Activated CD8-positive, alpha-beta memory T cell treated with anti-CD3 and anti-CD28 coated beads, Interleukin-2, amount 50 U/mL, for 48 hours (primary cell): ENCODE results near the gene DMP1.

Experiments used
- DNase-seq: peaks from one replicate; pipeline ENCODE4 v3.0.0-alpha.2; 2020

DMP1 gene

DNA sequence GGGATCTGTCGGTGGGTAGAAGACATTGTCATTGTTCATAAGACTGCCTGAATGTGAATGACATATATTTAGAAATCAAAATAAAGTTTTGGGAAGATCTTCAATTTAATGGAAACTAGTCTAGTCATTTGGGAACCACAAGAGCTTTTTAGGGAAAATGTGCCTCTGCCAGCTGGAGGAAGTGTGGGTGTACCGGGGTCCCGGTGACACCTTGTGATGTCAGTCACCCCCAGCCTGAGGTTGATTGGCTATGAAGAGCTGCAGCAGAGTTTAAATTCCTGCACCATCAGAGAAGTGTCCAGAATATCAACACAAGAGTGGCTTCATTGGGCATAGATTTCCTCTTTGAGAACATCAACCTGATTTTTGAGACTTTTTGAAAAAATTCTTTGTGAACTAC lies at the start of gene DMP1:
TSS of gene DMP1 (plus strand) at position 301 of the 400 bp plus-strand sequence. CDS start 6,213 bp downstream, outside the sequence.
- DNase-seq: no peak

- DNase-seq: no peak
These were observed 48.7 kb upstream of the DMP1 start for GRCh38 chr4:87601361-87601760.

GRCh38 chr4:87608229-87608628 lies 41.9 kb upstream of the DMP1 start, which contains the start of gene DSPP:
TSS of gene DSPP (plus strand) at chr4:87608529. CDS start at chr4:87610909, 2,380 bp downstream.
- DNase-seq: no peak

GRCh38 chr4:87614292-87614890 lies 35.7 kb upstream of the DMP1 start:
- DNase-seq: no peak

DNA sequence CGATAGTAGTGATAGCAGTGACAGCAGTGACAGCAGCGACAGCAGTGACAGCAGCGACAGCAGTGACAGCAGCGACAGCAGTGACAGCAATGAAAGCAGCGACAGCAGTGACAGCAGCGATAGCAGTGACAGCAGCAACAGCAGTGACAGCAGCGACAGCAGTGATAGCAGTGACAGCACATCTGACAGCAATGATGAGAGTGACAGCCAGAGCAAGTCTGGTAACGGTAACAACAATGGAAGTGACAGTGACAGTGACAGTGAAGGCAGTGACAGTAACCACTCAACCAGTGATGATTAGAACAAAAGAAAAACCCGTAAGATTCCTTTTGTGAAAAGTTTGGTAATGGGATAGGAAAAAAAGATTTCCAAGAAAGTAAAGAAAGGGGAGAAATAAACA lies 33.8 kb upstream of the DMP1 start:
- no peak for DNase-seq

DNA sequence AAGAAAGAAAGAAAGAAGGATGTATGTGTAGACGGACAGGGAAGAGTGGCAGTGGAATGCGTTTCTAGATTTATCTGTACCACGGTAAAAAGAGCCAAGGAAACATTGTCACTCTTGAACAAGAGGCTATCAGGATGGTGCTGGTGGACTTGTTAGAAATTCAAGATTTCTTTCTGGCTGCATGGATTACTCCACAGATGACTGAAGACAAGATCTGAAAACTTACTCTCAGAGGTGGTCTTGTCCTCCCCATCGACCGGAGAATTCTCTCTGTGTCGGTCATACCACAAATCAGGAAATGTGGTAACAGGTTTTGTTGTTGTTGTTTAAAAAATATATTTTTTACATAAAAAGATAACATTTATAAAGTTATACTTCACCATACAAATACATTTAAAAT lies 30.0 kb upstream of the DMP1 start:
- no peak for DNase-seq

DNA sequence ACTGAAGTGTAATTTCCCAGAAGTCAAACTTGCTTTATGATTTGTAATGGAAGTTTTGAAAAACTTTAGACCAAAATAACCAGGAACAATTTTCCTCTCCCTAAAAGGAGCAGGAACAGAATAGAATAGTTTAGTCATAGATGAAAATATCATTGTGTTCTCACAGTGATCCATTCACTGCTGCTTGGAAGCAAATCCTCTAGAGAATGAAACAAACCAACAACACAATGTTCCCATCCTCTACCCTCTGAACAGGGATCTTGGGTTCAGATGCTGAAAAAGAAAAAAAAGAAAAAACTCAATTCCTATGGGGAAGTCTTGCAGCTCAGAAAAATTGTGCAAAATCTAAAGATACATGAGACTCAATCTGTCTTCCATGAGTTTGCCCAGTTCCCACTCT lies 29.6 kb upstream of the DMP1 start:
- DNase-seq: no peak

GRCh38 chr4:87622303-87622702 lies 27.8 kb upstream of the DMP1 start:
- no peak for DNase-seq

GRCh38 chr4:87624698-87625097 lies 25.4 kb upstream of the DMP1 start:
- no peak for DNase-seq

DNA sequence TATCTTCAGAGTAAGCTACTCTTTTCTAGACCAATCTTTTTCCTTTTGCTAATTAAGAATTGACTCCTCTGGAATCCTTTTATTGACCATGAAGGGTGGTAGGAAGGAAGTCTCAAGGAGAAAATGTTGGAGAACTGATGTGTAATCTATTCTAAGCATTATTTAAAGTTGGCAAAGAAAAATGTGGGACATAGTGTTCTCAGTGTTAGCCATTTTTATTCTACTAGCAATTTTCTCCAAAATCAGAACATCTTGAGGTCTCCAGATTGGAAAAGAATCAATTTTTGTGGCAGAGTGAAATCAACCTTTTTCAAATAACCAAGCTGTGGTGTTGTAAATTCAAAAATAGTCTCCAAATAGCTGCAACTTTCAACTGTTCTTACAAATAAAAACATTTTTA lies 18.4 kb upstream of the DMP1 start:
- DNase-seq: no peak

- no peak for DNase-seq
These were observed 17.6 kb upstream of the DMP1 start for GRCh38 chr4:87632469-87632868.

DNA sequence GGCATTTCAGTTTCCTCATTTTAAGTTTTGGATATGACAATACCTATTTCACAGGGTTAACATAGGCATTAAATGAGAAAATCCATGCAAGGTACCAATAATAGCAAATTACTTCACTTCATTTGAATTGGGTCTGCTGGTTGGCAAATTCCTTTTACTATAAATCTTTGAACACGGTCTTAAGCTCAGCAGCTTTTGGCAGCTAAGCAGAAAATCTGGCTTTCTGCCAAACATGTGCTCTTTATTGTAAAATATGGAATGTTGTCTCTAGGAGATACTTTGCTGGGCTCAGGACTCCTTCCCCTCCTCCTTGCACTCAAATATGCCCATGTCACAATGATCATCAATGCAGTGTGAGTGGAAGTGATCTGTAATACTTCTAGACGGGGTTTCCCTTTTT lies 16.8 kb upstream of the DMP1 start:
- DNase-seq: no peak

GRCh38 chr4:87644286-87644685 lies 5.8 kb upstream of the DMP1 start:
- no peak for DNase-seq

- DNase-seq: no peak
These were observed 858 bp downstream of the DMP1 start for GRCh38 chr4:87650938-87651337.

DNA sequence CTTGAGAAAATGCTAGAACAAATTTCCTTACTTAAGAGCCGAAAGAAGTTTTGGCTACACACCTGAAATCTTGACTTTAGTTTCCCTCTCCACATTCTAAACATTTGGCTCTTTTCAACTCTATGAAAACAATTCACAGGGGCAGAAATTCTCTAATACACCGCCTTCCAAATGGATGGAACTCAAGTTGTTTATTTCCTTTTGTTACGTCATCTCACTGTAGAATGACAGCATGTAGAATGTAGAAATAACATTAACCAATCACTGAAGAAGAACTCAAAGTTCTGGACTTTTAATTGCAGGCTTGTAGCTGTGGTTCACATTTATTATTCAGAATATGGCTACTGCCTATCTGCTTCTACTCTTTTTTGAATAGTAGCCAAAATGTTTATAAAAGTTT lies 1.9 kb downstream of the DMP1 start:
- no peak for DNase-seq

GRCh38 chr4:87654487-87655044 lies 4.5 kb downstream of the DMP1 start:
- no peak for DNase-seq

DNA sequence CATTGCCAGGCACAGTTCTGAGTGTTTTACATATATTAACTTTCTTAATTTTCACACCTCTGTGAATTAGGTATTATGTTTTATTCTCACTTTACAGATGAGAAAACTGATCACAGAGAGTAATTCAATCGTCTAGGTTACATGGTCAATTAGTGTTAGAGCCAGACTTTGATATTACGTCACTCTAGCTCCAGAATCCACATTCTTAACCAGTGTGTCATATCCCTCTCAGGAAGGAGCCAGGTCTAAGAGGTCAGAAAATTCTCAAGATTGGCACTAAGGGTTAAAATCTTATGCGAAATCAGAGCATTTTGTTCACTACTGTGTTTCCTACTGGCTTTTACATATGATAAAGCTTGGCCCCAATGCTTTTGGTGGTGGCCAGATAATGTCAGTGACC lies 7.4 kb downstream of the DMP1 start:
- no peak for DNase-seq

GRCh38 chr4:87659247-87659931 lies 9.3 kb downstream of the DMP1 start:
- no peak for DNase-seq

DNA sequence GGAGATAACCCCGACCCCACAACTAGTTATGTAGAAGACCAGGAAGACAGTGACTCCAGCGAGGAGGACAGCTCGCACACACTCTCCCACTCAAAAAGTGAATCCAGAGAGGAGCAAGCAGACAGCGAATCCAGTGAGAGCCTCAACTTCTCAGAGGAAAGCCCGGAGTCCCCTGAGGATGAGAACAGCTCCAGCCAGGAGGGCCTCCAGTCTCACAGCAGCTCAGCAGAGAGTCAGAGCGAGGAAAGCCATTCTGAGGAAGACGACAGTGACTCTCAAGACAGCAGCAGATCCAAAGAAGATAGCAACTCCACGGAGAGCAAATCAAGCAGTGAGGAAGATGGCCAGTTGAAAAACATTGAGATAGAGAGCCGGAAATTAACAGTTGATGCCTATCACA lies 12.8 kb downstream of the DMP1 start:
- DNase-seq: no peak

DNA sequence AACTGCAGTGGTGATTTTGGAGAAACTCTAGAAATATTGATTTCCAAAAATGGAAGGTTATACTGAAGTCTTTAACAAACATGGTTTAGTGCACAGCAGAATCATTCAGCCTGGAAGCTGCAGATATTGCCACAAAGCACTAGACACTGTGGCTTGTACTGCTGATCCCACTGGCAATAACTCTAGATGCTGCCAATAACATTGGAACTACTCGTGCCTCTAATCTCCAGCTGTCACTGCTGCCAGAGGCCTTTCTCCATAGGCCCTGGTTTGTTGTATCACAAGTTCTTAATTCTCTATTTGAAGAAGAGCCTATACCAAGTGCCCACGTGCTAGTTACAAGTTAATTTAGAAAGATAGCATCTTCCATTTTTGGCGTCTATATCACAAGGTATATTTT lies 19.3 kb downstream of the DMP1 start:
- no peak for DNase-seq

- DNase-seq: no peak
These were observed 27.7 kb downstream of the DMP1 start for GRCh38 chr4:87677731-87678130.

DNA sequence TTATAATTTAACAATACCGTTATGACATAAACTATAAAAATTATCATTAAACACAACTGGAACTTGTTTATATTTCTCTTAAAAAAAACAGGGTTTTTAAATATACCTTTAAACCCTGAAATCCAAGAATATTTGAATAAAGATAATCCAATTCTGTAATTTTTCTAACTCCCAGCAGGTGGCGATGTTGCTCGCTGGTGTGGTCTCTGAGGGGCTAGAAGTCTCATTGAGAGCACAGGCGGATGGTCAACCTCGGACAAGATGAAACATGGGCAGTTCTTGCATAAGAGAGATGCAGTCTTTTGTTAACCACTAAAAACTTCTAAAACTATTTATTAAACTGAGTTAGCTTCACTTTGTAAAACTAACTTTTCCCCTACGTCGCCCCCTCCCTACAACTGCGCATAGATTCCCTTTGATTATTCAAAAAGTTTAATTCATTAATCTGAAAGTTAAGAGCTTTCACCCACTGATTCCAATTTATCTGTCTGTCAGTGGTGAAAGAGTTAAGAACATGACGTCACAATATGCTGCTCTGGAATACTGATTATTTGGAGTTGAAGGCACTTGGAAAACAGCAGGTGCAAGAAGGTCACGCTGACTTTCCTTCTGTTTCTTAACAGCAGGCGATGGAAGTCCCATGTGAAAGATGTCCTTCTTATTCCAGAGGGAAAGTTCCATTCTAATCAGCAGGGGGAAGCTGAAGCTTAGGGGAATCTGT lies 29.5 kb downstream of the DMP1 start:
- peak; percentile 69 for DNase-seq

DNA sequence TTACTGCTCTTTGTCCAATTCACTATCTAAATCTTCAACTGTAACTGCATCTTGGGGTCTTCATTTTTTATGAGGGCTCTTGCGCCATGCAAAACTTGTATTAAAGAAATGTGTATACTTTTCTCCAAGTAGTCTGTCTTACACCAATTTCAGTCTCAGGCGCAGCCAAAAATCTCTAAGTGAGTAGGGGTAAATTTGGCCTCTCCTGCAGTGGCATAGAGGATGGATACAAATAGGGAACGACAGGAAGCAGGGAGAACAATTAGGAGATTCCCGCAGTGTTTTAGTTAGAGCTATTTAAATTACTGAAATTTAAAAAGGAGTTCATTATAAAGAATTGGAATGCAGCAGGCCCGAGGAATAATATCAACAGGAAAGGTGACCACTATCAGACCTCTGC lies 30.2 kb downstream of the DMP1 start:
- DNase-seq: no peak

GRCh38 chr4:87688316-87688715 lies 38.2 kb downstream of the DMP1 start:
- no peak for DNase-seq
